IMR-90 (cell line): ENCODE measurements around the gene SH3RF3. TPM values are rescaled to one million over a fixed set of nuclear protein-coding genes. Genes with fewer than 3 reads are reported as not detected.

Experiments
- ATAC-seq: fragments of 200-7000 bp; cut with Tn5 transposase; 2 replicates; pipeline ENCODE4 v1.9.1; 2020; ENCODE audit warnings: low read depth, mild to moderate bottlenecking, moderate library complexity
- BruUV-seq: library from RNA; stranded (reverse); fragments of 400-500 nt; replicated peaks from 2 replicates; lab custom pipeline; 2021; lab: Mats Ljungman, UMichigan
- CTCF ChIA-PET: fragments of 300-600 bp; formaldehyde crosslinking; extraction: SDS; loops from one replicate; lab custom pipeline; 2021; ENCODE audit warnings: antibody characterized with exemption; lab: Yijun Ruan, JAX
- POLR2A ChIA-PET: fragments of 300-600 bp; sonication (Branson Sonifier 250); formaldehyde crosslinking; loops from one replicate; lab custom pipeline; 2022; ENCODE audit warnings: antibody characterized with exemption; ENCODE audit not compliant: unreplicated experiment; lab: Charles Lee
- DNase-seq: peaks from one replicate; pipeline ENCODE4 v3.0.0; 2013
- H2AFZ ChIP-seq: replicated peaks from 2 replicates; pipeline ENCODE3; 2013; ENCODE audit warnings: low read length, mild to moderate bottlenecking; ENCODE audit not compliant: poor library complexity
- H2AK5ac ChIP-seq: 2 replicates; pipeline ENCODE4 v1.6.1; 2013; ENCODE audit warnings: low read depth, low read length, inconsistent platforms
- H2AK9ac ChIP-seq: replicated peaks from 2 replicates; pipeline ENCODE3; 2013; ENCODE audit warnings: mild to moderate bottlenecking, low read depth, low read length, moderate library complexity; ENCODE audit not compliant: poor library complexity
- H2BK120ac ChIP-seq: 2 replicates; pipeline ENCODE4 v1.6.1; 2013; ENCODE audit warnings: low read depth, low read length, inconsistent platforms
- H2BK15ac ChIP-seq: 3 replicates; pipeline ENCODE4 v1.6.1; 2013; ENCODE audit warnings: low read depth, low read length, inconsistent platforms
- H2BK20ac ChIP-seq: 2 replicates; pipeline ENCODE4 v1.6.1; 2013; ENCODE audit warnings: low read depth, mild to moderate bottlenecking, inconsistent platforms, low read length, moderate library complexity
- H2BK5ac ChIP-seq: 2 replicates; pipeline ENCODE4 v1.6.1; 2013; ENCODE audit warnings: mild to moderate bottlenecking, low read depth, low read length, inconsistent platforms; ENCODE audit not compliant: poor library complexity, severe bottlenecking
- H3K14ac ChIP-seq: replicated peaks from 2 replicates; pipeline ENCODE4 v1.6.1; 2013; ENCODE audit warnings: low read depth, low read length, inconsistent platforms
- H3K18ac ChIP-seq: 2 replicates; pipeline ENCODE4 v1.6.1; 2013; ENCODE audit warnings: low read depth, low read length, control low read depth
- H3K23ac ChIP-seq: 2 replicates; pipeline ENCODE4 v1.6.1; 2013; ENCODE audit warnings: low read depth, low read length, inconsistent platforms
- H3K27ac ChIP-seq: 2 replicates; pipeline ENCODE4 v1.5.1; 2013; ENCODE audit warnings: mild to moderate bottlenecking, control low read depth, low read length; ENCODE audit not compliant: insufficient read depth
- H3K27me3 ChIP-seq: 2 replicates; pipeline ENCODE4 v1.6.1; 2013; ENCODE audit warnings: low read length; ENCODE audit not compliant: control insufficient read depth, insufficient read depth
- H3K36me3 ChIP-seq: 2 replicates; pipeline ENCODE4 v1.6.1; 2013; ENCODE audit warnings: low read length, mixed read lengths; ENCODE audit not compliant: control insufficient read depth, insufficient read depth
- H3K4ac ChIP-seq: 2 replicates; pipeline ENCODE4 v1.6.1; 2013; ENCODE audit warnings: low read depth, low read length, inconsistent platforms
- H3K4me1 ChIP-seq: 2 replicates; pipeline ENCODE4 v1.6.1; 2013; ENCODE audit warnings: low read length, mixed read lengths; ENCODE audit not compliant: control insufficient read depth, insufficient read depth
- H3K4me2 ChIP-seq: 2 replicates; pipeline ENCODE4 v1.6.1; 2013; ENCODE audit warnings: low read depth, mild to moderate bottlenecking, control low read depth, low read length, moderate library complexity
- H3K4me3 ChIP-seq: 2 replicates; pipeline ENCODE4 v1.5.1; 2013; ENCODE audit warnings: low read depth, mild to moderate bottlenecking, control low read depth, low read length, moderate library complexity; ENCODE audit not compliant: insufficient read depth
- H3K56ac ChIP-seq: 2 replicates; pipeline ENCODE4 v1.6.1; 2013; ENCODE audit warnings: low read length, inconsistent platforms; ENCODE audit not compliant: insufficient read depth; ENCODE audit errors: extremely low read depth
- H3K79me1 ChIP-seq, 2 experiments: 2 replicates each; pipeline ENCODE4 v1.6.1; 2013; ENCODE audit warnings: low read length in 2 of 2, inconsistent platforms in 1 of 2, low read depth in 1 of 2
- H3K9ac ChIP-seq: 2 replicates; pipeline ENCODE4 v1.6.1; 2013; ENCODE audit warnings: low read depth, low read length, control low read depth
- H3K9me1 ChIP-seq: 2 replicates; pipeline ENCODE4 v1.6.1; 2013; ENCODE audit warnings: low read length, inconsistent platforms; ENCODE audit not compliant: insufficient read depth
- H3K9me3 ChIP-seq: 2 replicates; pipeline ENCODE4 v1.6.1; 2013; ENCODE audit warnings: low read length; ENCODE audit not compliant: control insufficient read depth, insufficient read depth
- H4K20me1 ChIP-seq: 2 replicates; pipeline ENCODE4 v1.6.1; 2013; ENCODE audit warnings: low read length, inconsistent platforms; ENCODE audit not compliant: insufficient read depth
- H4K5ac ChIP-seq: 2 replicates; pipeline ENCODE4 v1.6.1; 2013; ENCODE audit warnings: mild to moderate bottlenecking, low read depth, low read length, control low read depth
- H4K8ac ChIP-seq, 2 experiments: 2 replicates each; pipeline ENCODE4 v1.6.1; 2013; ENCODE audit warnings: low read depth in 2 of 2, low read length in 2 of 2, control low read depth in 1 of 2, inconsistent platforms in 1 of 2
- H4K91ac ChIP-seq: 2 replicates; pipeline ENCODE4 v1.6.1; 2013; ENCODE audit warnings: low read depth, low read length, inconsistent platforms; ENCODE audit not compliant: insufficient read depth
- BHLHE40 ChIP-seq: fragments of 150-350 bp; IDR thresholded peaks from 2 replicates; pipeline ENCODE4 v1.6.1; 2016; ENCODE audit warnings: mild to moderate bottlenecking, low read depth, low read length
- CEBPB ChIP-seq: IDR thresholded peaks from 2 replicates; pipeline ENCODE4 v1.6.1; 2012; ENCODE audit warnings: low read depth, low read length, improper control_type of control experiment
- CHD1 ChIP-seq: IDR thresholded peaks from 2 replicates; pipeline ENCODE4 v1.6.1; 2012; ENCODE audit warnings: low read depth, low read length, improper control_type of control experiment
- CTCF ChIP-seq: conservative IDR thresholded peaks from 2 replicates; pipeline ENCODE4 v1.5.1; 2012; ENCODE audit warnings: mild to moderate bottlenecking, low read depth, low read length, improper control_type of control experiment
- ELK1 ChIP-seq: fragments of 150-350 bp; IDR thresholded peaks from 2 replicates; pipeline ENCODE4 v1.6.1; 2016; ENCODE audit warnings: low read depth, mild to moderate bottlenecking, low read length, moderate library complexity, borderline replicate concordance
- FOS ChIP-seq: fragments of 150-350 bp; IDR thresholded peaks from 2 replicates; pipeline ENCODE4 v1.6.1; 2016; ENCODE audit warnings: low read depth, low read length
- MAFK ChIP-seq: IDR thresholded peaks from 2 replicates; pipeline ENCODE4 v1.6.1; 2012; ENCODE audit warnings: low read depth, low read length, improper control_type of control experiment
- MAZ ChIP-seq: IDR thresholded peaks from 2 replicates; pipeline ENCODE4 v1.6.1; 2012; ENCODE audit warnings: low read depth, mild to moderate bottlenecking, low read length, improper control_type of control experiment, moderate library complexity, borderline replicate concordance
- MXI1 ChIP-seq: IDR thresholded peaks from 2 replicates; pipeline ENCODE4 v1.6.1; 2012; ENCODE audit warnings: low read depth, mild to moderate bottlenecking, low read length, moderate library complexity, borderline replicate concordance
- NFE2L2 ChIP-seq: fragments of 150-350 bp; IDR thresholded peaks from 2 replicates; pipeline ENCODE4 v1.6.1; 2016; ENCODE audit warnings: low read depth, mild to moderate bottlenecking, low read length
- POLR2A ChIP-seq: IDR thresholded peaks from 2 replicates; pipeline ENCODE4 v1.6.1; 2012; ENCODE audit warnings: mild to moderate bottlenecking, low read depth, low read length
- RAD21 ChIP-seq: IDR thresholded peaks from 2 replicates; pipeline ENCODE4 v1.6.1; 2012; ENCODE audit warnings: low read length, improper control_type of control experiment
- RCOR1 ChIP-seq: IDR thresholded peaks from 2 replicates; pipeline ENCODE4 v1.6.1; 2012; ENCODE audit warnings: mild to moderate bottlenecking, low read length, improper control_type of control experiment; ENCODE audit not compliant: insufficient replicate concordance
- RFX5 ChIP-seq: IDR thresholded peaks from 2 replicates; pipeline ENCODE4 v1.8.0; 2012; ENCODE audit warnings: low read depth, mild to moderate bottlenecking, low read length, moderate library complexity
- SMC3 ChIP-seq: fragments of 150-350 bp; IDR thresholded peaks from 2 replicates; pipeline ENCODE4 v1.6.1; 2016; ENCODE audit warnings: low read depth, mild to moderate bottlenecking, antibody characterized with exemption, low read length, moderate library complexity
- USF2 ChIP-seq: fragments of 150-350 bp; IDR thresholded peaks from 2 replicates; pipeline ENCODE4 v1.6.1; 2017; ENCODE audit warnings: mild to moderate bottlenecking, antibody characterized with exemption, low read length, low read depth
- WGBS, 2 experiments: methylation state at CpG; one replicate each; pipeline versions ENCODE4 v1.1.5 to v1.1.7; 2013; ENCODE audit warnings: missing lambda C conversion rate in 2 of 2; ENCODE audit not compliant: insufficient read length in 1 of 2; ENCODE audit errors: extremely low coverage in 2 of 2; 5-methylcytosine and 5-hydroxymethylcytosine counted together
- dilution Hi-C: fragments of 300-500 bp; cut with HindIII; formaldehyde crosslinking; loops from one replicate; pipeline ENCODE4 v1.14.3; 2018; ENCODE audit warnings: low sequenced_read_pairs; ENCODE audit not compliant: unreplicated experiment
- in situ Hi-C: fragments of 300-500 bp; cut with MboI; formaldehyde crosslinking; loops from 3 replicates; pipeline ENCODE4 v1.14.3; 2019; ENCODE audit warnings: low sequenced_read_pairs, inconsistent platforms, mixed read lengths
- intact Hi-C: fragments of 100-400 bp; cut with micrococcal nuclease; formaldehyde crosslinking; loops from 2 replicates; pipeline ENCODE4 v1.10.0; 2022
- polyA plus RNA-seq, 3 experiments: library from polyadenylated mRNA; depleted of rRNA; stranded (reverse); fragments of >200 nt; gene quantifications; 2 replicates each; pipeline ENCODE4 v1.2.3, GENCODE V29; 2012; ENCODE audit warnings: low replicate concordance in 1 of 3
- total RNA-seq: library from RNA; depleted of rRNA; stranded (reverse); fragments of >200 nt; gene quantifications from 2 replicates; pipeline ENCODE4 v1.2.3, GENCODE V29; 2012

SH3RF3 gene
- total and polyA plus RNA-seq, 2 of the 4 experiments (the other 2 are of a cell fraction), result 3.4 to 5.3 TPM

- Histone ChIP-seq H3K36me3 (peaks cover 32% of the 10 kb centered on the region), H3K23ac (no peak overlapping the region), H2BK120ac (no peak overlapping the region), H2BK20ac (no peak overlapping the region), H3K4ac (no peak overlapping the region), H2BK5ac (no peak overlapping the region), H3K18ac (no peak overlapping the region), H4K5ac (no peak overlapping the region), H3K14ac (no peak overlapping the region), H3K4me2 (no peak overlapping the region), H4K8ac (no peak overlapping the region), H2AK5ac (no peak overlapping the region), H2AFZ (no peak overlapping the region), H3K4me3 (no peak overlapping the region), H3K27ac (no peak overlapping the region), H2BK15ac (no peak overlapping the region), H3K9me1 (peaks cover 5% of the 10 kb centered on the region; the same call in 1 of the 2 replicates), H3K9ac (no peak overlapping the region), H2AK9ac (no peak overlapping the region), H3K56ac (no peak overlapping the region), H3K27me3 (no peaks in the 10 kb centered on the region), H4K20me1 (peaks cover 26% of the 10 kb centered on the region; the same call in 1 of the 2 replicates), H3K79me1 (peaks cover 0 to 26% of the 10 kb centered on the region in 2 experiments; a peak in 1 of 4 replicates), H3K4me1 (peaks cover 12% of the 10 kb centered on the region), H3K9me3 (peaks cover 10% of the 10 kb centered on the region), H4K91ac (no peak overlapping the region)
- CTCF ChIA-PET, result interaction anchor here (0.7 kb wide), 1 partner anchor 67 kb away, joined by 3 read pairs; no protein-coding TSS in a partner anchor
- POLR2A ChIA-PET, result interaction anchor here (0.6 kb wide), 1 partner anchor 21 kb away, joined by 13 read pairs; no protein-coding TSS in a partner anchor
- dilution Hi-C loops (no loop called here), in situ Hi-C loops (no loop called here), intact Hi-C loops (loop anchor here (1.0 to 5.0 kb wide), 3 partner anchors 40 to 280 kb away; no protein-coding TSS in a partner anchor)
- ATAC-seq (peak; percentile 95), DNase-seq (peak; percentile 98)
- 10% methylated on average over 2 of the region's 9 CpGs; no CpG with 5 or more reads in 1 of the 2 experiments for WGBS, 2 experiments
- no TSS peak for BruUV-seq
- TF ChIP-seq BHLHE40 (peak; percentile 66; the same call in 1 of the 2 replicates), MAZ (no peak), RAD21 (peak; percentile 25; the same call in 1 of the 2 replicates), SMC3 (peak; percentile 4; the same call in 1 of the 2 replicates), CHD1 (no peak), POLR2A (no peak), NFE2L2 (no peak), CTCF (no peak), USF2 (no peak), MXI1 (peak; percentile 63; the same call in 1 of the 2 replicates), RFX5 (no peak), ELK1 (no peak), CEBPB (peak; percentile 65), FOS (peak; percentile 35; the same call in 1 of the 2 replicates), MAFK (no peak), RCOR1 (peak; percentile 46)
Measured at GRCh38 chr2:109447251-109447661, 318.3 kb downstream of the SH3RF3 start.
